K562 (cell line): ENCODE data around the gene TGFBR1. TPM values are rescaled to one million over a fixed set of nuclear protein-coding genes. Genes with fewer than 3 reads are reported as not detected.

ENCODE experiments used
- FOXA3 ChIP-seq, 2 experiments: fragments of 450-650 bp in 1 of 2; sonication (generic) in 1 of 2; formaldehyde crosslinking; IDR thresholded peaks in 1 of 2; conservative IDR thresholded peaks in 1 of 2; 2 replicates each; pipeline versions ENCODE4 v1.4.0 to v1.8.0; 2020 to 2022; ENCODE audit warnings: mild to moderate bottlenecking in 2 of 2, missing genetic modification reagents in 1 of 2
- HDAC1 ChIP-seq, 2 experiments: fragments of 450-650 bp; IDR thresholded peaks; 2 replicates each; pipeline ENCODE4 v1.6.1; 2016 to 2017; ENCODE audit warnings: inconsistent platforms in 1 of 2, mild to moderate bottlenecking in 1 of 2, moderate library complexity in 1 of 2
- MXI1 ChIP-seq: IDR thresholded peaks from 2 replicates; pipeline ENCODE4 v1.6.1; 2011; ENCODE audit warnings: low read depth, mild to moderate bottlenecking, improper control_type of control experiment, low read length
- NFYB ChIP-seq: IDR thresholded peaks from 2 replicates; pipeline ENCODE4 v1.6.1; 2011; ENCODE audit warnings: mild to moderate bottlenecking, moderate library complexity; ENCODE audit not compliant: insufficient read length; ENCODE audit errors: extremely low read depth
- RAD21 ChIP-seq, 2 experiments: fragments of 250-450 bp in 1 of 2; fragments of 450-650 bp in 1 of 2; sonication (Bioruptor Pico) in 1 of 2; formaldehyde crosslinking in 1 of 2; IDR thresholded peaks in 1 of 2; conservative IDR thresholded peaks in 1 of 2; 2 replicates each; pipeline versions ENCODE4 v1.4.0 to v1.8.0; 2020 to 2022; ENCODE audit warnings: mild to moderate bottlenecking in 2 of 2, moderate library complexity in 1 of 2
- STAT5B ChIP-seq: fragments of 250-450 bp; sonication (Bioruptor Pico); IDR thresholded peaks from 2 replicates; pipeline ENCODE4 v1.8.0; 2021; ENCODE audit warnings: mild to moderate bottlenecking, inconsistent platforms
- XRCC5 ChIP-seq: fragments of 200-400 bp; formaldehyde crosslinking; IDR thresholded peaks from 2 replicates; pipeline ENCODE4 v1.6.1; 2017; ENCODE audit warnings: low read depth, mild to moderate bottlenecking, low read length
- ZNF395 ChIP-seq: fragments of 200-800 bp; sonication (Bioruptor generic); IDR thresholded peaks from 2 replicates; pipeline ENCODE4 v1.6.1; 2017; ENCODE audit warnings: missing genetic modification characterization, missing compliant biosample characterization
- polyA plus RNA-seq, 8 experiments: library from polyadenylated mRNA; depleted of rRNA in 4 of 8; stranded (reverse) in 5 of 8; unstranded in 3 of 8; fragments of >200 nt; fragmentation: Nextera tagmentation in 2 of 8; fragmentation: Illumina TruSeq in 1 of 8; extraction: Ambion mirVana in 2 of 8; extraction: Trizol in 1 of 8; gene quantifications; 2 replicates each; pipeline versions ENCODE4 v1.2.1 to v1.2.3, GENCODE V29; 2011 to 2014; ENCODE audit warnings: inconsistent platforms in 1 of 8, missing spikeins in 1 of 8
- total RNA-seq, 7 experiments: library from RNA; depleted of rRNA in 6 of 7; stranded (reverse); fragments of >200 nt in 6 of 7; fragmentation: Illumina TruSeq in 2 of 7; extraction: Trizol in 2 of 7; gene quantifications; 2 replicates each; pipeline versions ENCODE4 v1.2.1 to v1.2.3, GENCODE V29; 2011 to 2021; ENCODE audit warnings: low replicate concordance in 1 of 7
- TF ChIP-seq, protein P1 (sequence below): IDR thresholded peaks from 3 replicates; pipeline ENCODE4 v1.6.1; 2011; ENCODE audit warnings: borderline replicate concordance, mild to moderate bottlenecking, moderate library complexity; ENCODE audit not compliant: insufficient read length; ENCODE audit errors: extremely low read depth
- TF ChIP-seq, protein P2 (sequence below): fragments of 450-650 bp; formaldehyde crosslinking; IDR thresholded peaks from 2 replicates; pipeline ENCODE4 v1.4.0; 2020; ENCODE audit warnings: mild to moderate bottlenecking, moderate library complexity

Gene TGFBR1
- total and polyA plus RNA-seq, 9 of the 15 experiments (the other 6 are each of a cell fraction or from before 2014, with no cell fraction given): 15.5 to 62.4 (median 42.7) TPM

- TF ChIP-seq, protein P1, sequence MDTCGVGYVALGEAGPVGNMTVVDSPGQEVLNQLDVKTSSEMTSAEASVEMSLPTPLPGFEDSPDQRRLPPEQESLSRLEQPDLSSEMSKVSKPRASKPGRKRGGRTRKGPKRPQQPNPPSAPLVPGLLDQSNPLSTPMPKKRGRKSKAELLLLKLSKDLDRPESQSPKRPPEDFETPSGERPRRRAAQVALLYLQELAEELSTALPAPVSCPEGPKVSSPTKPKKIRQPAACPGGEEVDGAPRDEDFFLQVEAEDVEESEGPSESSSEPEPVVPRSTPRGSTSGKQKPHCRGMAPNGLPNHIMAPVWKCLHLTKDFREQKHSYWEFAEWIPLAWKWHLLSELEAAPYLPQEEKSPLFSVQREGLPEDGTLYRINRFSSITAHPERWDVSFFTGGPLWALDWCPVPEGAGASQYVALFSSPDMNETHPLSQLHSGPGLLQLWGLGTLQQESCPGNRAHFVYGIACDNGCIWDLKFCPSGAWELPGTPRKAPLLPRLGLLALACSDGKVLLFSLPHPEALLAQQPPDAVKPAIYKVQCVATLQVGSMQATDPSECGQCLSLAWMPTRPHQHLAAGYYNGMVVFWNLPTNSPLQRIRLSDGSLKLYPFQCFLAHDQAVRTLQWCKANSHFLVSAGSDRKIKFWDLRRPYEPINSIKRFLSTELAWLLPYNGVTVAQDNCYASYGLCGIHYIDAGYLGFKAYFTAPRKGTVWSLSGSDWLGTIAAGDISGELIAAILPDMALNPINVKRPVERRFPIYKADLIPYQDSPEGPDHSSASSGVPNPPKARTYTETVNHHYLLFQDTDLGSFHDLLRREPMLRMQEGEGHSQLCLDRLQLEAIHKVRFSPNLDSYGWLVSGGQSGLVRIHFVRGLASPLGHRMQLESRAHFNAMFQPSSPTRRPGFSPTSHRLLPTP: no peak
- TF ChIP-seq, protein P2, sequence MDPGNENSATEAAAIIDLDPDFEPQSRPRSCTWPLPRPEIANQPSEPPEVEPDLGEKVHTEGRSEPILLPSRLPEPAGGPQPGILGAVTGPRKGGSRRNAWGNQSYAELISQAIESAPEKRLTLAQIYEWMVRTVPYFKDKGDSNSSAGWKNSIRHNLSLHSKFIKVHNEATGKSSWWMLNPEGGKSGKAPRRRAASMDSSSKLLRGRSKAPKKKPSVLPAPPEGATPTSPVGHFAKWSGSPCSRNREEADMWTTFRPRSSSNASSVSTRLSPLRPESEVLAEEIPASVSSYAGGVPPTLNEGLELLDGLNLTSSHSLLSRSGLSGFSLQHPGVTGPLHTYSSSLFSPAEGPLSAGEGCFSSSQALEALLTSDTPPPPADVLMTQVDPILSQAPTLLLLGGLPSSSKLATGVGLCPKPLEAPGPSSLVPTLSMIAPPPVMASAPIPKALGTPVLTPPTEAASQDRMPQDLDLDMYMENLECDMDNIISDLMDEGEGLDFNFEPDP (CRISPR knock-in tag): no peak
- TF ChIP-seq FOXA3 (CRISPR knock-in tag; conservative IDR thresholded peaks at IDR 0.05 in 1 of 2, IDR thresholded peaks at IDR 0.05 in 1 of 2) (no peak), XRCC5 (no peak), HDAC1 (IDR thresholded peaks at IDR 0.05) (no peak), MXI1 (no peak), NFYB (no peak), RAD21 (CRISPR knock-in tag; conservative IDR thresholded peaks at IDR 0.05 in 1 of 2, IDR thresholded peaks at IDR 0.05 in 1 of 2) (no peak), STAT5B (CRISPR knock-in tag) (no peak), ZNF395 (CRISPR knock-in tag) (no peak)
Measured at GRCh38 chr9:99078717-99079116, 26.2 kb upstream of the TGFBR1 start (continued).
